IPS-15b (cell line): ENCODE measurements around the gene DHRSX.
"Not testable (repeated sequence)": the region's sequence is repeated elsewhere in the genome, so short reads cannot be mapped to it uniquely, and the experiment has no call there.

ENCODE experiments used
- H3K27me3 ChIP-seq: one replicate; pipeline ENCODE4 v1.6.1; 2013; ENCODE audit warnings: low read length; ENCODE audit not compliant: control insufficient read depth, insufficient read depth
- H3K36me3 ChIP-seq: one replicate; pipeline ENCODE4 v1.6.1; 2013; ENCODE audit warnings: low read length; ENCODE audit not compliant: control insufficient read depth, insufficient read depth
- H3K4me1 ChIP-seq: one replicate; pipeline ENCODE4 v1.6.1; 2013; ENCODE audit warnings: mild to moderate bottlenecking, low read length; ENCODE audit not compliant: control insufficient read depth, insufficient read depth
- H3K4me3 ChIP-seq: one replicate; pipeline ENCODE4 v1.5.1; 2013; ENCODE audit warnings: low read depth, low read length
- H3K9ac ChIP-seq: one replicate; pipeline ENCODE4 v1.6.1; 2013; ENCODE audit warnings: low read depth, mild to moderate bottlenecking, low read length
- H3K9me3 ChIP-seq: one replicate; pipeline ENCODE4 v1.6.1; 2013; ENCODE audit warnings: mild to moderate bottlenecking, low read length; ENCODE audit not compliant: control insufficient read depth, insufficient read depth

Gene DHRSX

GRCh38 chrX:2514131-2514530 lies 13.4 kb upstream of the DHRSX start:
- H3K27me3 ChIP-seq: no peaks in the 10 kb centered on the region
- no peaks in the 10 kb centered on the region for H3K4me1 ChIP-seq
- no peaks in the 10 kb centered on the region for H3K36me3 ChIP-seq
- H3K9me3 ChIP-seq: no peaks in the 10 kb centered on the region
- no peak overlapping the region for H3K9ac ChIP-seq
- no peak overlapping the region for H3K4me3 ChIP-seq

GRCh38 chrX:2513121-2513664 lies 12.4 kb upstream of the DHRSX start:
- Histone ChIP-seq H3K27me3 (no peaks in the 10 kb centered on the region), H3K4me3 (no peak overlapping the region), H3K9me3 (no peaks in the 10 kb centered on the region), H3K4me1 (no peaks in the 10 kb centered on the region), H3K36me3 (no peaks in the 10 kb centered on the region), H3K9ac (no peak overlapping the region)

- no peak overlapping the region for H3K9ac ChIP-seq
- H3K27me3 ChIP-seq: no peaks in the 10 kb centered on the region
- H3K36me3 ChIP-seq: no peaks in the 10 kb centered on the region
- H3K4me3 ChIP-seq: no peak overlapping the region
- no peaks in the 10 kb centered on the region for H3K9me3 ChIP-seq
- no peaks in the 10 kb centered on the region for H3K4me1 ChIP-seq
These were observed 11.7 kb upstream of the DHRSX start for GRCh38 chrX:2512501-2512900.

DNA sequence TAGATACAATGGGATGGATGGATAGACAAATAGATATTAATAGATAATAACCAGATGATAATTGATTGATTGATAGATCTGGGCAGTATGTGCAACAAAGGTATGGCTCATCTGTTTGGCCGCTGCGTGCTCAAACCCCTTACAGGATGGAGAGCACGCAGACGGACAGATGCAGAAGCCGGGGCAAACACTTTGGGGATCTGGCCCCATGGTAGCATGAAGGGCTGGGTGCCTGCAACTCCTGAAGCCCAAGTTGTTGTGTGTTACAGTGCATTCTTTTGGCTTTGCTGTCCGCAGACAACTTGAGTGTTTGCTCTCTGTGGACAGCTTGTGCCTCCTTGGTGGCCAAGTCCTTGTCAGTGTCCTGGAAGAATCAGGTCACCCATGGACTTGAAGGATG lies 10.6 kb upstream of the DHRSX start:
- no peaks in the 10 kb centered on the region for H3K9me3 ChIP-seq
- no peak overlapping the region for H3K4me3 ChIP-seq
- no peaks in the 10 kb centered on the region for H3K27me3 ChIP-seq
- no peak overlapping the region for H3K9ac ChIP-seq
- H3K36me3 ChIP-seq: no peaks in the 10 kb centered on the region
- no peaks in the 10 kb centered on the region for H3K4me1 ChIP-seq

- no peaks in the 10 kb centered on the region for H3K36me3 ChIP-seq
- no peaks in the 10 kb centered on the region for H3K4me1 ChIP-seq
- no peak overlapping the region for H3K9ac ChIP-seq
- H3K4me3 ChIP-seq: no peak overlapping the region
- H3K27me3 ChIP-seq: no peaks in the 10 kb centered on the region
- H3K9me3 ChIP-seq: no peaks in the 10 kb centered on the region
These were observed 8.0 kb upstream of the DHRSX start for GRCh38 chrX:2508648-2509335.

DNA sequence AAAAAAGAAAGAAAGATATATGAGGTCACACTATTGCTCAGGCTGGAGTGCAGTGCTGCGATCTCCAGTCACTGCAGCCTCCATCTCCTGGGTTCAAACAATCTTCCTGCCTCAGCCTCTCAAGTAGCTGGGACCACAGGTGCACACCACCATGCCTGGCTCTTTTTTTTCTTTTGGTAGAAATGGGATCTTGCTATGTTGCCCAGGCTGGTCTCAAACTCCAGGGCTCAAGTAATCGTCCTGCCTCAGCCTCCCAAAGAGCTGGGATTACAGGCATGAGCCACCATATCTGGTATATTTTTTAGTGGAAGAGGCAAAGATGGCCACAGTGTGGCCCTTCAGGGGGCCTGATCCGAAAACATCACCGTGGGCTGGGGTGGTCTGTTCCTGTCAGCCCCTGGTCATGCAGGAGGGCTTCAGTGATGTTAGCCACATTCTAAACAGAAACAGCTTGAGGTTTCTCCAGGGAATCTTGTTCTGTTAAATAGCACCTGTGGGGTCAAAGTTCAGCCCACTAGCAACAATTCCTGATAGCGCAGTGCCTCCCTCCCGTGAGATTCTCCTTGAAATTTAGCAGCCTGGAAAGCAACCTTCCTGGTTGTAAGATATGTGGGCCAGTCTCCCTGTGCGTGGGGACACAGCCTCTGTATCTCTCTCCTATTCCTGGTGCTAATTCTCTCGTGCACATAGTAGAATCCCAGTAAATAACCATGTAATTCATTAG lies 7.3 kb upstream of the DHRSX start:
- Histone ChIP-seq H3K9ac (no peak overlapping the region), H3K4me1 (no peaks in the 10 kb centered on the region), H3K9me3 (no peaks in the 10 kb centered on the region), H3K36me3 (no peaks in the 10 kb centered on the region), H3K4me3 (no peak overlapping the region), H3K27me3 (no peaks in the 10 kb centered on the region)

GRCh38 chrX:2507196-2507595 lies 6.4 kb upstream of the DHRSX start:
- Histone ChIP-seq H3K36me3 (no peaks in the 10 kb centered on the region), H3K4me3 (no peak overlapping the region), H3K27me3 (no peaks in the 10 kb centered on the region), H3K9ac (no peak overlapping the region), H3K9me3 (no peaks in the 10 kb centered on the region), H3K4me1 (no peaks in the 10 kb centered on the region)

DNA sequence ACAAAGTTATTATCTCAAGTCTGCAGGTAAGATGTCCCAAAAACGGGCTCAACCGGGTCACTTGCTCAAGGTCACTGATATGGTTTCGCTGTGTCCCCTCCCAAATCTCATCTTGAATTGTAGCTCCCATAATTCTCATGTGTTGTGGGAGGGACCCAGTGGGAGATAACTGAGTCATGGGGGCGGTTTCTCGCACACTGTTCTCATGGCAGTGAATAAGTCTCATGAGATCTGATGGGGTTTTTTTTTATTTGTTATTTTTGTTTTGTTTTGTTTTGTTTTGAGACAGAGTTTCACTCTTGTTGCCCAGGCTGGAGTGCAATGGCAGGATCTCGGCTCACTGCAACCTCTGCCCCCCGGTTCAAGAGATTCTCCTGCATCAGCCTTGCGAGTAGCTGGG lies 4.6 kb upstream of the DHRSX start:
- not testable (repeated sequence) for H3K4me1 ChIP-seq, H3K9me3 ChIP-seq, H3K36me3 ChIP-seq, H3K4me3 ChIP-seq, H3K9ac ChIP-seq, H3K27me3 ChIP-seq

DNA sequence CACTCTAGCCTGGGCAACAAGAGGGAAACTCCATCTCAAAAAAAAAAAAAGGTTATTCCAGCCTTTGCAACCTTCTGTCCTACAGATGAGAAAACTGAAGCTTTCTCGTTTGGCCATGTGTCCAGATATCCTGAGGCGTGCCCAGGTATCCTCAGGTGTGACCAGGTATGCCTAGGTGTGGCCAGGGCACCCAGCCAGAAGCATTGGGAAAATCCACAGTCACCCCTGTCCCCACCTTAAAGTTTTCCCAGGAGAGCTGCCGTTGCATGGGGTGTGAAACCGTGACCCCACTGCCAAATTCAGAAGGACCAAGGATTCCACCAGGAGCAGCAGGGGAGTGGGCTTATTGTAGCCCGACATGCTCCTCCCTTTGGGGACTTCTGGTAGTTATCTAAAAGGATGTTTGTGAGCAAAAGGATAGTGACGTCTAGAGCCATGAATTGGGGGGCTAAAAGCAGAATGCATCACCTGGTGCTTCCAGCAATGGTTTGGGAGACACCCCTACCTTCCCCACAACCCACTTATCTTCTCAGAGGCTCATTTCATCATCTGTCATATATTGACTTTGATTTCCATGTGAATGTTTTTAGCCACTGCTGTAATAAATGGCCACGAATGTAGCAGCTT lies 4.0 kb upstream of the DHRSX start:
- no peaks in the 10 kb centered on the region for H3K27me3 ChIP-seq
- no peaks in the 10 kb centered on the region for H3K9me3 ChIP-seq
- no peak overlapping the region for H3K4me3 ChIP-seq
- no peaks in the 10 kb centered on the region for H3K36me3 ChIP-seq
- H3K4me1 ChIP-seq: no peaks in the 10 kb centered on the region
- no peak overlapping the region for H3K9ac ChIP-seq

- H3K9ac ChIP-seq: no peak overlapping the region
These were observed 3.1 kb upstream of the DHRSX start for GRCh38 chrX:2503591-2504500.

More at GRCh38 chrX:2503591-2504500, 3.1 kb upstream of the DHRSX start:
- no peak overlapping the region for H3K4me3 ChIP-seq
- H3K4me1 ChIP-seq: no peaks in the 10 kb centered on the region
- H3K9me3 ChIP-seq: no peaks in the 10 kb centered on the region
- H3K27me3 ChIP-seq: no peaks in the 10 kb centered on the region
- H3K36me3 ChIP-seq: no peaks in the 10 kb centered on the region
